ENCODE data around the gene UBL7. TPM values are rescaled to one million over a fixed set of nuclear protein-coding genes. Genes with fewer than 3 reads are reported as not detected.

UBL7 gene
- total RNA-seq, 1 experiment from 2014 or later, result 47.5 TPM

DNA sequence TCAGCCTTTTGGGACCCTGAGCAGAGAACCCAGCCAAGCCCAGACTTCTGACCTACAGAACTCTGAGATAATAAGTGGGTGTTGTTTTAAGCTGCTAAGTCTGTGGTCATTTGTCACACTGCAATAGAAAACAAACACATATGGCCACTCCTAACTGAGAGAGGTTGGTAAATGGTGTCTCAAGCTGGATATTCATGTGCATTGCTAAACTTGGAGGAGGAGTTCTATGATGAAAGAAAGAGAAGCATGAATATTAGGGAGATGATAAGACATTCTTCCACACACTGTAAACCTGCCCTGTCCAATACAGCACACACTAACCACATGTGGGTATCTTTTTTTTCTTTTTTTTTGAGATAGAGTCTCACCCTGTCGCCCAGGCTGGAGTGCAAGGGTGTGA lies 27.8 kb upstream of the UBL7 start:
- Histone ChIP-seq H3K4ac (ENCODE audit: low read depth, low read length) (no peak overlapping the region), H2BK5ac (ENCODE audit: insufficient read length, low read length) (no peak overlapping the region), H3K23me2 (ENCODE audit: insufficient read length, low read depth, low read length, poor library complexity, severe bottlenecking) (no peaks in the 10 kb centered on the region), H3T11ph (ENCODE audit: low read length) (no peak overlapping the region), H3K27me3 (ENCODE audit: insufficient read depth, low read length) (no peaks in the 10 kb centered on the region), H3K4me1 (ENCODE audit: insufficient read depth, low read length) (no peaks in the 10 kb centered on the region), H3K27ac (ENCODE audit: insufficient read length, low read depth, low read length) (no peak overlapping the region), H4K5ac (ENCODE audit: insufficient read length, low read depth, low read length) (no peak overlapping the region), H2BK120ac (ENCODE audit: low read depth, low read length, poor library complexity, severe bottlenecking) (no peak overlapping the region), H4K20me1 (ENCODE audit: control insufficient read depth, insufficient read depth, insufficient read length) (no peaks in the 10 kb centered on the region), H2AFZ (ENCODE audit: low read length) (no peak overlapping the region), H3K18ac (ENCODE audit: insufficient read length, low read depth, low read length) (no peak overlapping the region), H3K79me2 (ENCODE audit: insufficient read depth, low read length) (no peaks in the 10 kb centered on the region), H3K9ac (ENCODE audit: extremely low read depth, insufficient read length, low read length) (no peak overlapping the region), H3K14ac (ENCODE audit: insufficient read depth, low read length) (no peak overlapping the region), H2BK20ac (ENCODE audit: low read depth, low read length, poor library complexity, severe bottlenecking) (no peak overlapping the region), H2BK12ac (ENCODE audit: insufficient read length, low read depth, low read length) (no peak overlapping the region), H3K9me3 (ENCODE audit: control insufficient read depth, low read depth, low read length) (no peaks in the 10 kb centered on the region), H3K56ac (ENCODE audit: insufficient read length, low read depth, low read length) (no peak overlapping the region), H3K23ac (ENCODE audit: insufficient read length, low read depth, low read length) (no peak overlapping the region), H4K91ac (ENCODE audit: insufficient read length, low read depth, low read length) (no peak overlapping the region), H3K79me1 (ENCODE audit: insufficient read depth, low read depth, low read length, poor library complexity, severe bottlenecking) (no peaks in the 10 kb centered on the region), H3K4me2 (ENCODE audit: insufficient read depth, insufficient read length, low read length) (no peak overlapping the region), H2AK5ac (ENCODE audit: insufficient read length, low read length) (no peak overlapping the region), H4K8ac (replicated peaks; ENCODE audit: insufficient read length, low read depth, low read length) (no peak overlapping the region), H2BK15ac (ENCODE audit: low read depth, low read length) (no peak overlapping the region)
- Mint-ChIP-seq H3K27me3 (ENCODE audit: low read depth) (no peaks in the 10 kb centered on the region), H3K27ac (peak overlapping the region in 1 of 3 experiments; percentile 27; a peak in 1 of 7 replicates), H3K9me3 (no peaks in the 10 kb centered on the region; a peak in 1 of 5 replicates), H3K36me3 (ENCODE audit: insufficient read depth in 1 of 3, low read depth in 3 of 3) (peaks cover 0 to 6% (median 4%) of the 10 kb centered on the region in 3 experiments; a peak in 4 of 7 replicates), H3K4me1 (peaks cover 4 to 8% of the 10 kb centered on the region in 2 experiments), H3K4me3 (no peak overlapping the region)
- DNase-seq, result no peak
- no CpG with 5 or more reads among the region's 1 CpG for WGBS (ENCODE audit: extremely low coverage, insufficient read length, low lambda C conversion rate)
- TF ChIP-seq CTCF (conservative IDR thresholded peaks at IDR 0.05), result no peak

Data from H9 (cell line).